ENCODE results near the gene PSMA1.

The PSMA1 gene

DNA sequence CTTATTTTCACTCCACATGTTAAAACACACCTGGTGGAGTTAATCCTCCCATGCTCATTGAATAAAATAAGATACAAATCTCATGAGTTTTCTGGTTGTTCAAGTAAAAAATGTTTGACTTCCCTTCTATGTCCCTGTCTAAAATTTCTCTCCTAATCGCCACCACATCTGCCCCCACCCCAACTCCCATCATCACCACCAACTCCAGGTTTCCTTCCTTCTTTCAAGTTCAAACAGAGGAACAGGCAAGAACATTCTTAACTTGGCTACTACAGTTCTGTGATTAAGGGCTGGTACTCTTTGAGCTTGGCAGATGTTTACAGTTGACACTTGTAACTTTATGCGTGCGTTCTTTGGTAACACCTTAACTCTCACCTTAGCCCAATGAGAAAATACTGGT lies 9.1 kb upstream of the PSMA1 start:
- no peak for DNase-seq

GRCh38 chr11:14522801-14523200 lies 2.6 kb upstream of the PSMA1 start:
- DNase-seq, result no peak

GRCh38 chr11:14522245-14522644 lies 2.1 kb upstream of the PSMA1 start:
- DNase-seq, result no peak

DNA sequence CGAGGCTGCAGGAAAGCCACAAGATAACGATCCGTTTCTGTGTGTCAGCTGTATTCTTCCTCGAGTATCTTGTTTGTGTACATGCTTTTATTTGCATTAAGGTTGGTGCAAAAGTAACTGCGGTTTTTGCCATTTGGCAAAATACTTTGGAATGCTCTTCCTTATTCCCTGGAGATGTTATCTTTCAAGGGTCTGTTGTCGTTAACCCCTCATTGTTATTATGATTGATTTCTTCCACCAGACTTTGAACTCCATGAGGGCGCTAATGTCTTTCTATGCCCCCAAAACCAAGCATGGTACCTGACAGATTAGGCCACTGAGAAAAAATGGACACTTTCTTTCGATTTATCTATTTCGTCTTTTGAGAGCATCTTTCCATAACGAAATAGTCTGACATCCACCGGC lies 563 bp upstream of the PSMA1 start:
- no peak for DNase-seq

GRCh38 chr11:14519597-14519916 lies 629 bp downstream of the PSMA1 start:
- peak; percentile 60 to 70 for DNase-seq

DNA sequence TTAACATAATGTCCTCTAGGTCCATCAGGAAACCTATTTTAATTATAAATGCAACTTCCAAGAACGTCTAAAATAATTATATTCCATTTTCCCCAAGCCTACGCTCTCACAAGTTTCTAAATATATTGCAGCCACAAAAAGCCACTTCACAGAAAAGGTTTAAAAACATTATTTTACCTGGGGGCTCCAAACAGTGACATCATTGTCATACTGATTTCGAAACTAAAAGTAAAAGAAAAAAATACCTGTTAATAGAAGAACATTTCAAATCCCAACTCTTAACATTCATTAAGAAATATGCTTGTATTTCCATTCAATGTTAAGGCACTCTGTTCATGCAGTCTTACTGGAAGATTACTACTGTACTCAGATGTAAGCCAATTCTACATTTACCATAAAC lies 1.4 kb downstream of the PSMA1 start:
- DNase-seq, result no peak

GRCh38 chr11:14513800-14514199 lies 6.4 kb downstream of the PSMA1 start:
- no peak for DNase-seq

DNA sequence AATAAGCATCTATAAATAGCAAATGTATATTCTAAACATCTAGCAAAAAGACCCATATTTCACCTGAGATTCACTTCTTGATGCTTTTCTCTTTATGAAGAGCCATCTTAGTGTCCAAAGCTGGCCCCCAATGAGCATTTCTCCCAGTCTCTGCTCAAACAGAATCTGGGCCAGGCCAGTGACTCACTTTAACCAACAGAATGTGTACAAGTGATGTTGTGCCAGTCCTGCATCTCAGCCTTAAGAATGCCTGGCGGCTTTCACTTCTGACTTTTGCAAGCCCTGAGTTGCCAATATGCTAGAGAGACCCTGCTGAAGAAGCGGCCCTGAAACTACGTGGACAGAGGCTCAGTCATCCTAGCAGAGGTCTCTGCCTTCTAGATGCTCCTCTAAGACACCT lies 13.7 kb downstream of the PSMA1 start:
- DNase-seq, result no peak

DNA sequence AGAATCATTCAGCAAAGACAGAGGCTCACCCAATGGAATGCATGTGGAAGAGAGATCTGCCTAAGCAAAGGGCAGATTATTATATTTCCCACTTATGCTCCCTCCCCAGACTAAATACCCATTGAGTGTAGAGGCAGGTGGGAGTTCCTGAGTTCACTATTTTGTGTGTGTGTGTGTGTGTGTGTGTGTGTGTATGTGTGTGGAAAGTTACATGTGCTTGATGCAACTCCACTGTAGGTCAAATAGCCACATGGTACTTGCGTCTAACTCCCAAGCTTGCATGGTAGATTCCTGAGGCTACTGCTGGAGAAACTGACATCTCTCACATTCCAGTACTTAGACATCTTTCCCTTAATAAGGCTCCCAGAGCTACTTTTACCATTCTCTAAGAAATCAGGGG lies 17.2 kb downstream of the PSMA1 start:
- DNase-seq, result no peak

DNA sequence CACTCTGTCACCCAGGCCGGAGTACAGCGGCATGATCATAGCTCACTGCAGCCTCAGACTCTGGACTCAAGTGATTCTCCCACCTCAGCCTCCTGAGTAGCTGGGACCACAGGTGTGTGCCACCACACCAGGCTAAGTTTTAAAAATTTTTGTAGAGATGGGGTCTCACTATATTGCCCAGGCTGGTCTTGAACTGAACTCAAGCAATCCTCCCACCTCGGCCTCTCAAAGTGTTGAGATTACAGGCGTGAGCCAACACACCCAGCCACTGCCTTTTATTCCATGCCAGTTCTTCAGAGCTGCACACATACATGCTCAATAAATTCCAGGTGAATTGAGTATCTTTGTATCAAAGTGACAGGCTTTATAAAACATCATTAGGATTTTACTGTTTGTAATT lies 18.1 kb downstream of the PSMA1 start:
- DNase-seq, result no peak

DNA sequence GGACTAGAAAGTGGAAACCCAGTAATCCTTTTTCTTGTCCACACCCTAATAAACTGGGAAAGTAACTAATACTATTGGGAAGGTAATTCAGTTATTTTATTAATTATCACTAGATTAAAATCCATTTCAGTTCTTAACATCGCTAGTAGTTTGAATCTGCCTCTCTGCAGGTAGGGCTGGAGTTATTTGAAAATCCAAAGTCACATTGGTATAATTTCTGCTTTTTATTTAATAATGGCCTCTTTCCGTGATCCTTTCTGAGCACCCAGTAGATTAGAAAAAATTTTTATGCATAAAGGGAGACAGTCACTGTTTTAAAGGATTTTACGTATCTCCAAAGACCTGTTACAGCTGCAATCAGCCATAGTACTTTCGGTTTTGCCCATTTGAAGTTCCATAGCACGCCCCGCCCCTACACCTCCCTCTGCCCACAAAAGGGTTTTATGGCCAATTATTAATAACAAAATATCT lies 20.0 kb downstream of the PSMA1 start:
- DNase-seq, result peak; percentile 38 to 48

GRCh38 chr11:14499560-14500180 lies 20.5 kb downstream of the PSMA1 start, which contains the start of gene COPB1:
Gene COPB1 (minus strand): TSS chr11:14499811. CDS start chr11:14498928, 883 bp downstream.
- DNase-seq, result peak; percentile 88 to 92

GRCh38 chr11:14499178-14499559 lies 21.0 kb downstream of the PSMA1 start:
- peak in 1 of 2 donors; percentile 14 for DNase-seq

- DNase-seq, result peak in 1 of 2 donors; percentile 16
Measured at GRCh38 chr11:14480716-14481115, 39.5 kb downstream of the PSMA1 start.

- no peak for DNase-seq
Measured at GRCh38 chr11:14471127-14471526, 49.1 kb downstream of the PSMA1 start.

- DNase-seq, result no peak
Measured at GRCh38 chr11:14463623-14464022, 56.6 kb downstream of the PSMA1 start.

GRCh38 chr11:14460147-14460546 lies 60.0 kb downstream of the PSMA1 start:
- no peak for DNase-seq

GRCh38 chr11:14458377-14458776 lies 61.8 kb downstream of the PSMA1 start:
- DNase-seq, result no peak

DNA sequence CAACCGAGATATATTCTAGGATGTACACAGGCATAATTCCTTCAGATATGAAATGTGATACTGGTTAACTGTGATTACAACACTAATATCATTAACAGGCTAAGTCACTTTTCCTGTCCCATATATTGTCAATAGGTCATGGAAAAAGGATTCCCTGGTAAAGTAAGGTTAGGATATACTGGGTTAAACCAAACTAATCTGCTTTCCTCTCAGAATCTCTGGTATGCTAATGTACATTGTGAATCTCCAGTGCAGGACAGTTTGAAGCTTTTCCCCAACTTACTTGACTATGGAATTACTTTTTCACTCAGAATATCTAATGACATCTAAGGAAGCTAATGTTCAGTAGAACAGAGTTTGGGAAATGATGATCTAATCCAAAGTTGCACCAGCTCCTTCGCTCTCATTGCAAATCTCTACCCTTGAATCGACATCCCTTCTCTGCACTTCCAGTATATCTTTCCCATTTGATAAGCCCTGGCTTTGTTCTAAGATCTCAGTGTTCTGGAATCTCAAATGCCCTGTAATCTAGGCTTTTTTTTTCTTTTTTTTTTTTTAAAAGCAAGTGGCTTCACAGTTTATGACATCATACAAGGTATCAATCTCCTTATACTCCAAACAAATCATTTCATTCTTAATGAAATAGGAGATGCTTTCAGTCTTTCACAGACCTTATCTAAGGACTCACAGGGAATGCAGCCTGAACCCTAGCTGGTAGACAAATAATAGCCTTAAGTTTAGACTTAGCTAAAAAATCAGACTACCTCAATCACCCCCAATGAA lies 64.3 kb downstream of the PSMA1 start:
- DNase-seq, result no peak

All from inflammatory macrophage (primary cell).